ENCODE results near the gene SLC16A3. TPM values are rescaled to one million over a fixed set of nuclear protein-coding genes. Genes with fewer than 3 reads are reported as not detected.
A peak's percentile ranks its signal among the peaks of the same experiment; 100 is the strongest.

The SLC16A3 gene
- total and polyA plus RNA-seq, 9 of the 15 experiments (the other 6 are each of a cell fraction or from before 2014, with no cell fraction given): 0.11 to 5.4 (median 1.2) TPM; not detected in 2

GRCh38 chr17:82213251-82214011, 15.4 kb upstream of the SLC16A3 start (continued):
- no peak for TF ChIP-seq POLR3A (IDR thresholded peaks at IDR 0.05; ENCODE audit: borderline replicate concordance, extremely low read depth, insufficient read depth, insufficient read length)
- 0 out of 2 replicates have a peak, but pooled peaks have one; percentile 23 for TF ChIP-seq ARID1B (IDR thresholded peaks at IDR 0.05)
- TF ChIP-seq ZBTB17 (CRISPR knock-in tag; IDR thresholded peaks at IDR 0.05): 0 out of 2 replicates have a peak, but pooled peaks have one; percentile 21
- no peak for TF ChIP-seq CTBP1 (IDR thresholded peaks at IDR 0.05; ENCODE audit: borderline replicate concordance)
- TF ChIP-seq BHLHE40 (IDR thresholded peaks at IDR 0.05; ENCODE audit: low read length): peak; percentile 39; the same call in 1 of the 2 replicates
- 0 out of 4 replicates have a peak, but pooled peaks of 1 of the 2 experiments have one; percentile 9 for TF ChIP-seq NRF1 (conservative IDR thresholded peaks at IDR 0.05 in 1 of 2, IDR thresholded peaks at IDR 0.05 in 1 of 2)
- TF ChIP-seq MTA1 (IDR thresholded peaks at IDR 0.05; ENCODE audit: borderline replicate concordance): peak; percentile 21; the same call in 1 of the 2 replicates
- TF ChIP-seq E2F3 (CRISPR knock-in tag; IDR thresholded peaks at IDR 0.05): peak; percentile 51; the same call in 1 of the 2 replicates
- TF ChIP-seq ZNF354B (CRISPR knock-in tag; IDR thresholded peaks at IDR 0.05): no peak
- 0 out of 2 replicates have a peak, but pooled peaks have one; percentile 46 for TF ChIP-seq NBN (IDR thresholded peaks at IDR 0.05; ENCODE audit: low read depth)
- no peak for TF ChIP-seq PHTF2 (CRISPR knock-in tag; IDR thresholded peaks at IDR 0.05)
- TF ChIP-seq MGA (IDR thresholded peaks at IDR 0.05): peak; percentile 71
- 0 out of 4 replicates have a peak, but pooled peaks of 1 of the 2 experiments have one; percentile 19 for TF ChIP-seq FOXA3 (CRISPR knock-in tag; conservative IDR thresholded peaks at IDR 0.05 in 1 of 2, IDR thresholded peaks at IDR 0.05 in 1 of 2)
- peak in 1 of 2 experiments; percentile 24; a peak in 1 of 4 replicates for TF ChIP-seq KDM1A (IDR thresholded peaks at IDR 0.05)
- no peak for TF ChIP-seq PML (IDR thresholded peaks at IDR 0.05; ENCODE audit: low read length)
- TF ChIP-seq NR2C2 (CRISPR knock-in tag; IDR thresholded peaks at IDR 0.05): no peak
- TF ChIP-seq NR2C2 (tag; IDR thresholded peaks at IDR 0.05): peak; percentile 75
